Uterus (tissue), 4 donors: ENCODE measurements around the gene ZNF407. TPM values are rescaled to one million over a fixed set of nuclear protein-coding genes. Genes with fewer than 3 reads are reported as not detected.

Source experiments
- DNase-seq, 2 donors: peaks; one replicate each; pipeline ENCODE4 v3.0.0-alpha.2; 2019 to 2020
- H3K27ac ChIP-seq, 2 donors: fragments of 200-600 bp; sonication (generic); 1 replicate in 1 of 2; 2 replicates in 1 of 2; pipeline ENCODE4 v1.5.1; 2016 to 2018
- H3K27me3 ChIP-seq, 2 donors: fragments of 200-600 bp; sonication (generic); one replicate each; pipeline ENCODE4 v1.5.1; 2018 to 2019; ENCODE audit warnings: control low read depth in 1 of 2
- H3K36me3 ChIP-seq, 2 donors: fragments of 200-600 bp; sonication (generic); one replicate each; pipeline ENCODE4 v1.5.1; 2019; ENCODE audit warnings: control low read depth in 1 of 2
- H3K4me1 ChIP-seq, 2 donors: fragments of 200-600 bp; sonication (generic); one replicate each; pipeline ENCODE4 v1.5.1; 2018 to 2019; ENCODE audit warnings: control low read depth in 1 of 2
- H3K4me3 ChIP-seq, 2 donors: fragments of 200-600 bp; sonication (generic); 1 replicate in 1 of 2; 2 replicates in 1 of 2; pipeline ENCODE4 v1.5.1; 2018 to 2019; ENCODE audit warnings: mild to moderate bottlenecking in 1 of 2
- H3K9me3 ChIP-seq, 2 donors: fragments of 200-600 bp; sonication (generic); one replicate each; pipeline ENCODE4 v1.5.1; 2019; ENCODE audit warnings: control low read depth in 1 of 2
- POLR2A ChIP-seq, 2 donors: fragments of 450-650 bp; IDR thresholded peaks; one replicate each; pipeline ENCODE4 v1.6.1; 2016; ENCODE audit warnings: antibody characterized with exemption in 2 of 2, mild to moderate bottlenecking in 1 of 2, moderate library complexity in 1 of 2
- intact Hi-C: fragments of 100-400 bp; cut with DNase I; formaldehyde crosslinking; loops from one replicate; pipeline ENCODE4 v1.15.1; 2023; ENCODE audit warnings: low total_unique reads
- total RNA-seq, 4 donors: library from RNA; depleted of rRNA in 3 of 4; stranded (reverse); fragments of >200 nt in 3 of 4; gene quantifications; one replicate each; pipeline versions ENCODE4 v1.1.0 to v1.2.4, GENCODE V29; 2014 to 2023
- TF ChIP-seq, protein P1 (sequence below), 4 experiments: fragments of 200-600 bp in 2 of 4; fragments of 450-650 bp in 2 of 4; sonication (generic) in 2 of 4; IDR thresholded peaks; one replicate each; pipeline ENCODE4 v1.5.1; 2016 to 2019; ENCODE audit warnings: antibody characterized with exemption in 4 of 4, mild to moderate bottlenecking in 2 of 4, moderate library complexity in 1 of 4
- donor health status: DM: yes; HTN: yes; CAD: no.

ZNF407 gene
- total RNA-seq, 4 donors from 2014 or later, result 10.6 to 38.9 (median 23.7) TPM

DNA sequence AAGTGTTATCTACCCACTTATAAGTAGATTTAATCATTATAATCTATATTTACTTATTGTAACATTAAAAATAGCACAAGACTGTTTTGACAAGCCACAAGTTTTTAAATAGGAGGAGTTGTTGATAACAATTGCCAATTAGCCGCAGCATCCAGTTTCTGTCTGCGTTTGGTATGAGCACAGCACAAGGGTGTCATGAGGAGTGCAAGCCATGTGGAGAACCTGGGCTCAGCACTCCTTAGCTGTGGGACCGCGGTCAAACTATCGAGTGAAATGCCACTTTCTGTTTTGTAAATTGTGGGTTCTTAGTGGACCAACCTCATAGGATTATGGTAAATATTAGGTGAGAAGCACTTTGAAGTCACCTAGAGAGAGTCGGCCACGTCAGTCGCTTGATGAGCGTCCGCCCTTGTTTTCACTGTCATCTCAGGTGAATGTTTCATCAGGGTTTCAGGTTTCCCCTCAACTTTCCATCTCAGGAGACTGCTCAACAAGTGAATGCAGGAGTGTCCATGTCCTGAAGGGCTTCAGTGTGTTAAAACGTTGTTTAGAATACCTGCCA lies 294.5 kb downstream of the ZNF407 start:
- TF ChIP-seq, protein P1, sequence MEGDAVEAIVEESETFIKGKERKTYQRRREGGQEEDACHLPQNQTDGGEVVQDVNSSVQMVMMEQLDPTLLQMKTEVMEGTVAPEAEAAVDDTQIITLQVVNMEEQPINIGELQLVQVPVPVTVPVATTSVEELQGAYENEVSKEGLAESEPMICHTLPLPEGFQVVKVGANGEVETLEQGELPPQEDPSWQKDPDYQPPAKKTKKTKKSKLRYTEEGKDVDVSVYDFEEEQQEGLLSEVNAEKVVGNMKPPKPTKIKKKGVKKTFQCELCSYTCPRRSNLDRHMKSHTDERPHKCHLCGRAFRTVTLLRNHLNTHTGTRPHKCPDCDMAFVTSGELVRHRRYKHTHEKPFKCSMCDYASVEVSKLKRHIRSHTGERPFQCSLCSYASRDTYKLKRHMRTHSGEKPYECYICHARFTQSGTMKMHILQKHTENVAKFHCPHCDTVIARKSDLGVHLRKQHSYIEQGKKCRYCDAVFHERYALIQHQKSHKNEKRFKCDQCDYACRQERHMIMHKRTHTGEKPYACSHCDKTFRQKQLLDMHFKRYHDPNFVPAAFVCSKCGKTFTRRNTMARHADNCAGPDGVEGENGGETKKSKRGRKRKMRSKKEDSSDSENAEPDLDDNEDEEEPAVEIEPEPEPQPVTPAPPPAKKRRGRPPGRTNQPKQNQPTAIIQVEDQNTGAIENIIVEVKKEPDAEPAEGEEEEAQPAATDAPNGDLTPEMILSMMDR (IDR thresholded peaks at IDR 0.05), result no peak
- TF ChIP-seq POLR2A (IDR thresholded peaks at IDR 0.05), result no peak
- Histone ChIP-seq H3K36me3 (no peaks in the 10 kb centered on the region), H3K4me3 (no peak overlapping the region), H3K27me3 (no peaks in the 10 kb centered on the region), H3K27ac (no peak overlapping the region), H3K4me1 (no peaks in the 10 kb centered on the region), H3K9me3 (no peaks in the 10 kb centered on the region)
- DNase-seq, result no peak
- intact Hi-C loops, result no loop called here

DNA sequence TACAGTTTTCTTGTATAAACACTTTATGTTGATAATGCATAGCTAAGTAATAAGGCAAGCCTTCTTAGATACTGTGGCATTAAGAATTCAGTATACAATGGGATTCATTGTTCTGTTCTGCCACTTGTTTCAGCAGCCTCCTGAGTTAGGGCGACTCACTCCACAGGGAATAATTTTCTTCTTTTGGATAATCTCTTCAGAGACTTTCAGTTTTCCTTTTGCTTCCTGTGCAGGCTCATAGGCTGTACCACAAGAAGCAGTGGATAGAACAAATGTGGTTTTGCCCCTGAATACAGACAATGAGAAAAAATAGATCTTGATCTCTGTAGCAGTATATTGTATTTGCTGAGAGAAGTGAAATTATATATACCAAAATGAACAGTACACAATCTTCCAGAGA lies 298.0 kb downstream of the ZNF407 start:
- H3K36me3 ChIP-seq, result no peaks in the 10 kb centered on the region

DNA sequence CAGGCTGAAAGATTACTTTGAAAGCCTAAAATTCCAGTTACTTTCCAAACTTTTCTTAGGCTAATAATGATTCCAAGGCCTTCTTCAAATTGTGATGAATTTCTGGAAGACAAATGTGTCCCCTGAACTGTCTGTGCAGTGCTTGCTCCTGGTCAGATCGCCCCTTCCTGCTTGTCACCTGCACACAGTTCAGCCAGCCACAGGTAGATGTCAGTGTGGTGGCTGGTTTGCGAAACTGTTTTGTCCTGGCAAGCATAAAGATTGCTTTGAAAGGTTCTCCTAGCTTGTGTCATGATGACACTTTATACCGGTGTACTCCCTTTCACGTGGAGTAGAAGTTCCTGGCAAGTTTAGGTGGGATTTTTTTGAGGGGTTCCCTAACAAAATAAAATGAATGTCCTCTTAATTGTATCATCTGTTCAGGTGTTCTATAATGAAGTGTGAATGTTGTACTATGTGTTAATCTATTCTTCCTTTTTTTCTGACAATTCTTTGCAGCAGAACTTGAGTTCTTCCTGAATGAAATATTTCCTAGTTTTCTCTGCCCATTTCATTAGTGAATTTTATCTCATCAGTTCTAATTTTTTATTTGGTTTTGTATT lies 298.8 kb downstream of the ZNF407 start:
- intact Hi-C loops, result no loop called here
- no peaks in the 10 kb centered on the region for H3K9me3 ChIP-seq
- H3K4me3 ChIP-seq, result no peak overlapping the region
- H3K27ac ChIP-seq, result no peak overlapping the region
- DNase-seq, result no peak
- no peaks in the 10 kb centered on the region for H3K27me3 ChIP-seq
- TF ChIP-seq, protein P1 (IDR thresholded peaks at IDR 0.05), result peak in 3 of 4 experiments; percentile 16 to 33 (median 18)
- TF ChIP-seq POLR2A (IDR thresholded peaks at IDR 0.05), result no peak
- no peaks in the 10 kb centered on the region for H3K4me1 ChIP-seq
- no peaks in the 10 kb centered on the region for H3K36me3 ChIP-seq

More for the DNA sequence above, 298.0 kb downstream of the ZNF407 start:
- no peak for DNase-seq
- Histone ChIP-seq H3K4me1 (no peaks in the 10 kb centered on the region), H3K4me3 (no peak overlapping the region), H3K9me3 (no peaks in the 10 kb centered on the region), H3K27me3 (no peaks in the 10 kb centered on the region), H3K27ac (no peak overlapping the region)
- intact Hi-C loops, result no loop called here
- no peak for TF ChIP-seq POLR2A (IDR thresholded peaks at IDR 0.05)

DNA sequence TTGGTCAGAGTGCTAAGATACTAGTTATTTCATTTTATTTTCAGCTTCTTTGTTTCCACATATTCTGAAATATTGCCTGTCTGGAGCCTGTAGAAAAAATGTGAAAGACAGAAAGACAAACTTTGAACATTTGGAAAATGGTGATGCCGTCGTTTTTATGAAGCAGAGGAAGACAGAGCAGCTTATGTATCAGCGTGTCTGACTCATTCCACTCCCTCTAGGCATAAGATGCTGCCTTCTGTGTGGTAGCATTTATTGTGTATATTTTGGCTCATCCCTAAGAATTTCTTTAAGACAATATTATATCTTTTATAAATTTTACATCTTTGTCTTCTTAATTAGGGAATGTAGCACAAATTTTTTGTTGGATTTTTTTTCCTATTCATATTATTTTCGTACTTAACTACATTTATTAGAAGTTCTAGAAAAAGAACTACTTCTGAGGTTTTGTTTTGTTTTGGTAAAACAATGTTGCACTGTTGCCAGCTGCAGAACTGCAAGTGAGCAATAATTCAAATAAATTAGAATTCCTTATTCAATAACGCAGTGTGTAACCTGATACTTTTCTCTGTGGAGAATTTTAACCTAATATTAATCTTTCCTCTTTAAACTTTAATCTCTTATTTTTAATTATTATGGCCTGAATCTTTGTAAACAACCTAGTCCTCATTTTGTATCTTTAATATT lies 300.4 kb downstream of the ZNF407 start:
- intact Hi-C loops, result no loop called here
- no peak for DNase-seq
- no peaks in the 10 kb centered on the region for H3K27me3 ChIP-seq
- no peak overlapping the region for H3K4me3 ChIP-seq
- H3K4me1 ChIP-seq, result no peaks in the 10 kb centered on the region
- H3K27ac ChIP-seq, result no peak overlapping the region
- no peaks in the 10 kb centered on the region for H3K36me3 ChIP-seq
- TF ChIP-seq, protein P1 (IDR thresholded peaks at IDR 0.05), result no peak
- TF ChIP-seq POLR2A (IDR thresholded peaks at IDR 0.05), result no peak
- H3K9me3 ChIP-seq, result no peaks in the 10 kb centered on the region

DNA sequence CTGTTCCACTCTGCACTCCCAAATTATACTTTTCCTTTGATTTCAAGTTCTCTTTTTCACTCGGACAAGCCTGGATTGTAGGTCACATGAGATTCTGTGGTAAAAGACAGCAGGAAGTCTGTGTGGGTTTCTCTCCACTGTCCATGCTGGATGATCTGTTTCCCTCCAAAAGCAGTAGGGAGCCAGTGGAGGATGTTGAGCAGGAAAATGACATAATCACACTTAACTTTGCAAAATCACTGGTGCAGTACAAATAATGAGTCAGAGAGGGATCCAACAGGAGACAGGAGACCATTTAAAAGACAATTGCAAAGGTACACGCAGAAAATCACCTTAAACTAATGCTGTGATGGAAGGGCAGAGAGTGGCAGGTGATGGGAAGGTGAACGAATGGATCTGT lies 301.3 kb downstream of the ZNF407 start:
- no peaks in the 10 kb centered on the region for H3K27me3 ChIP-seq
- H3K4me3 ChIP-seq, result no peak overlapping the region
- intact Hi-C loops, result no loop called here
- H3K9me3 ChIP-seq, result no peaks in the 10 kb centered on the region
- no peak for TF ChIP-seq POLR2A (IDR thresholded peaks at IDR 0.05)
- TF ChIP-seq, protein P1 (IDR thresholded peaks at IDR 0.05), result no peak
- no peak overlapping the region for H3K27ac ChIP-seq
- DNase-seq, result no peak
- no peaks in the 10 kb centered on the region for H3K36me3 ChIP-seq
- H3K4me1 ChIP-seq, result no peaks in the 10 kb centered on the region
